GM21737 (cell line): ENCODE measurements around the gene MYRIP.

Experiments
- ATAC-seq: cut with Tn5 transposase; IDR thresholded peaks from one replicate; pipeline ENCODE4 v1.9.1; 2021; ENCODE audit warnings: mild to moderate bottlenecking, moderate library complexity; ENCODE audit not compliant: unreplicated experiment

Gene MYRIP

DNA sequence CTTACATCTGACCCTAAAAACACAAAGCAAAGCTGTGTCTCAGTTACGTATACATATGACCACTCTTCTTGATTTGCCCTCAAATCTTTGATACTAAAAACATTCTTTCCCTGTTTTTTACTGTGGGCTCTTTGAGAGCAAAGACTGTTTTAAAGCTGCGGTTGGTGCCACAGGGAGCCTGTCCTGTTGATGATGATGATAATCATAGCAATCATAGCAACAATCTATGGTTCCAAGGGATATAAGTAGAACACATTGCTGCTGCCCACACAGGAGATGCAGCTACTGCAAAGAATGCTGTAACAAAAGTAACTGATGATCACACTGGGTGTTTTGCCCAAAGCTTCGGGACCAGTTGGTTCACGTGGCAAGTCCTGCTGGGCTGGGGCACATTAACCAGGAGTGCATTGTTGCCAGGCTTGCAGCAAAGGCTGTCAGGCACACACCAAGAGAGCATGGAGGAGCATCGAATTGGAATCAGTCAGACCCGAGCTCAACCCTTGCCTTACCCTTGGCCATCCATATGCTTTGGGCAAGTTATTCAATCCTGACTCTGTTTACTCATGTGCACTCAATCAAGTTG lies 368.7 kb downstream of the MYRIP start:
- ATAC-seq: no peak

DNA sequence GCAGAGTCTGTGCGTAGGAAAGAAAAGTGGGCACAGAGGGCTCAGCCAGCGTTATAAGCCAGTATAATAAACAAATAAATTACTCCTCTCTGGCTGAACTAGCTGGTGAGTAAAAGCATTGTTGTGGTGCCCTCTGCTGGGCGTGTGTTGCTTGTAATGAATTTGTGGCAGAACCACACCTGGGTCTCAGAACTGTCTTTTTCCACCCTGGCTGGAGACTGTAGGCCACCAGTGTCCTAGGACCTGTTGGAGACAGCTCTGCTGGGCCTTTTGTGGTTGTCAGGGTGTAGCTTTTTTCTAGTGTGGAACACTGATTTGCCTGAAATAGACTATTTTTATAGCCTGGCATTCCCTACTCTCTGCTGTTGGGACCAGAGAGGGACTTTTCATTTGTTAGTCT lies 369.6 kb downstream of the MYRIP start:
- ATAC-seq: no peak

DNA sequence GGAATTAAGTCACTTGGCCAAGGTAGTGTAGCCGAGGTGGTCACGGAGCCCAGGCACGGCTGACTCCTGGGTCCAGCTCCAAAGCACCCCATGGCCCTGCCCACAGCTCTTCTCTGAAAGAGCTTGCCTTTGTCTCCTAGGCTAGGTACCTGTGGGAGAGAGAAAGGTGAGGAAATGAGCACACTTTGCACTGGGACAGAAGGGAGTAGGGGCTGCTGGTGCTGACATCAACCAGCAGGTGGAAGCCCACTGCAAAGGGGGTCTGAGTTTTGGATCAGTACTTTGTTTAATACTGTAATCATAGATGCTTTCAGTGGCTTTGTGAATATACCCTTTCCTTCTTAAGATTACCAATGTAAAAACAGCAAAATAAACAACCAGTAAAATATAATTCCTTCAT lies 371.8 kb downstream of the MYRIP start:
- no peak for ATAC-seq

GRCh38 chr3:40185029-40185695 lies 375.8 kb downstream of the MYRIP start:
- no peak for ATAC-seq

- ATAC-seq: no peak
Measured at GRCh38 chr3:40186508-40186907, 377.1 kb downstream of the MYRIP start.

DNA sequence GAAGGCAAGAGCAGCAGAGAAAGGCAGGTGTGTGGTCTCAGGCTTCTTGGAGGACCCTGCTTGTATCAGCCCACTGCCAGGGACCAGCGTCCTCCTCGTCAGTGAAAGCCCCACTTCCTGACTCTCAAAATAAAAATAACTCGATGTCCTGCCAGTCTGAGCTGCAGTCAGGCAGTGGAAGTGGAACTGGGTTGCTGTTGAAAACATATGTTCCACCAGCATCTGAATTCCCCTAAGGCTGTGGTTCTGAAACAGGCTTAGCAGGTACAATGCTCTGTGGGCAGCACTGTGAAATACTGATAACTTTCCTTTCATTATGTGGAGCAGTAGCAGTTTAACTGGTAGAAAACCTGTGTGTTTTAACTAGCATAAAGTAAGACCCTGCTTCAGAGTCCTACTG lies 378.5 kb downstream of the MYRIP start:
- peak; percentile 77 for ATAC-seq

GRCh38 chr3:40189118-40189517 lies 379.7 kb downstream of the MYRIP start:
- no peak for ATAC-seq

DNA sequence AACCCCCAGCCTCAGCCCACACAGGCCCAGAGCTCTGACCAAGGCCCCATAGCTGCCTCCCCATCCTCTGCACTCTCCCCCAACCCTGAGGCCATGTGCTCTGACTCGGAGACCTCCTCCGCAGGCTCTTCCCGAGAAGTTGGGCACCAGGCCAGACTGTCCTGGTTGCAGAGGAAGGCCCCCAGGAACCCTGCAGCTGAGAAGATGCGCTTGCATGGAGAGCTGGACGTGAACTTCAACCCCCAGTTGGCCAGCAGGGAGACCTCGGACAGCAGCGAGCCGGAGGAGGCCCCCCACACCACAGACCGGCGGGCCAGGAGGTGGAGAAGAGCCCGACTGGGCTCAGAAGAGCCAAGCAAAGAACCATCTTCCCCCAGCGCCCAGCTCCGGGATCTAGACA lies 380.6 kb downstream of the MYRIP start:
- ATAC-seq: no peak

DNA sequence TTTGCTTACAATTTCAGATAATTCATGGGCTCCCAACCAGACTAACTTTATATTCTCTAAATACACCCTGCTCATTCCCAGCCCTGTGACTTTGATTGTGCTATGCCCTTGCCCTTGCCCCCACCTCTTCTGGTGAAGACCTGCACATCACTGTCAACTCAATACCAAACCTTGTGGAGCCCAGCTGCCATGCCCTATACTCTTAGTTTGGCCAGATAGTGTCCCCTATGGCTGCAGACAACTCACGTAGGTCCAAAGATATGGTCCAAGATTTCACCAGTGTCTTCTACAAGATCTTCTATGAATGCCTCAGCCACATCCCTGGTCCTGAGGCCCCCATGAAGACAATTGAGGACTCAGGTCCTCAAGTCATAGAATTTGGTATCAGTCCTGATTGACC lies 381.8 kb downstream of the MYRIP start:
- no peak for ATAC-seq

DNA sequence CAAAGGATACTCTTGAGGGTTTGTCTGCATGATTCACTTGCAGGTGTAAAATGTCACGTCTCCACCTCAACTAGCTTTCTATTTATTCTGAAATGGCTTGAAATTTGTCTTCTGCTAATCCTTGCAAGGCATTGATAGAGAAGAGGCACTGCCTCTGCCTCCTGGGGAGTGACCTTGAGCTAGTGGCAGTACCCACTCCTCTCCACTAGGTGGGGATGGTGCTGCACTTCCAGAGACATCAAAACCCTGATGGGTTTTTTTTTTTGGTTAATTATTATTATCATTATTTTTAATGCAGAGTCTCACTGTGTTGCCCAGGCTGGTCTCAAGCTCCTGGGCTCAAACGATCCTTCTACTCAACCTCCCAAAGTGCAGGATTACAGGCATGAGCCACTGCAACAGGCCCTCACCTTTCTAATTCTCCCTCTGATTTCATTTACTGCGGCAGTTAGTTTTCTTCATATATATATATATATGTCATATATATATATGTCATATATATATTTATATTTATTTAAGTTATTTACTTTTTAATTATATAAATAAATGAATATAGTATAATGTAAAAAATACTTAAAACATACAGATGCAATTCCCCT lies 382.5 kb downstream of the MYRIP start:
- no peak for ATAC-seq

GRCh38 chr3:40192628-40193027 lies 383.2 kb downstream of the MYRIP start:
- no peak for ATAC-seq

GRCh38 chr3:40196966-40197365 lies 387.6 kb downstream of the MYRIP start:
- ATAC-seq: no peak

- ATAC-seq: no peak
Measured at GRCh38 chr3:40200692-40201316, 391.4 kb downstream of the MYRIP start.

DNA sequence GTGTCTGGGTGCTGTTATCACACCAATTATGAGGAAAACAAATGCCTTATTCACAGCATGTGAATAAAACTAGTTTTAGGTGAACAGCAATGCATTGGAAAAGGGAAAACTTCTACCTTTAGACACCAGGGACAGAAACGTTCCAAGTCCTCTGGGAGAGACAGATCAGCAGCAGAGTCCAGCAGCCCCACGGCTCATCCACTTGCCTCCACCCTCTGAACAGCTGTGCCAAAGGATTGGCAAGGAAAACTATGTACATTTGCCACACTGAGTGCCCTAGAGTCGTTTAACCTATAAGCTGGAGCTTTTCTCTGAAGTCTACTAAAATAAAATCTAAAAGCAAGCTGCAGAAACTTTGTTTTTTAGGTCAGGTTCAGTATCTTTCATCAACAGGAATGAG lies 392.4 kb downstream of the MYRIP start:
- ATAC-seq: no peak

GRCh38 chr3:40206522-40206921 lies 397.1 kb downstream of the MYRIP start:
- ATAC-seq: no peak

GRCh38 chr3:40207796-40208195 lies 398.4 kb downstream of the MYRIP start:
- no peak for ATAC-seq

GRCh38 chr3:40208251-40208650 lies 398.8 kb downstream of the MYRIP start:
- no peak for ATAC-seq

DNA sequence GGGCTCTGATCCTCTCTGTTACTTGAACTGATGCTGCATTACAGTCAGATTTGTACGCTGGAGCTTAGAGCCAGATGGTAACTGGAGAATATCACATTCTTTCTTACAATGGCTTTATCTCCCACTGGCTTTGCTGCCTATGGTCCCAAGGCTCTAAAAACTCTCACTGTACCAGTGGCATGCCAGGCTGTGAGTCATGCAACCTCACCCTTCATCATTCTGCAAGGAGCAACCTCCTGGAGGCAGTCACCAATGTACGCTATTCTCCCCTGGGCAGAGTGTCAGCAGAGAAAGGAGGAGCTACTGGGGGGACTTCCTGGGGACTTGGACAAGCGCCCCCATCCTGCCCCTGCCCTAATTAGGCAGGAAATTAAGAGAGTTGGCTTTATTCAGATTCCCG lies 402.2 kb downstream of the MYRIP start:
- ATAC-seq: no peak

- no peak for ATAC-seq
Measured at GRCh38 chr3:40213556-40213955, 404.1 kb downstream of the MYRIP start.

GRCh38 chr3:40215015-40215414 lies 405.6 kb downstream of the MYRIP start:
- no peak for ATAC-seq

GRCh38 chr3:40216471-40216870 lies 407.1 kb downstream of the MYRIP start:
- ATAC-seq: no peak

GRCh38 chr3:40223856-40224255 lies 414.4 kb downstream of the MYRIP start:
- ATAC-seq: no peak
